ENCODE data around the gene THG1L.

THG1L gene

GRCh38 chr5:157734436-157734835 lies 3.2 kb downstream of the THG1L start:
- H3K9me2 ChIP-seq (replicated peaks; ENCODE audit: low read depth, low read length), result no peaks in the 10 kb centered on the region
- no peak for TF ChIP-seq CTCF (conservative IDR thresholded peaks at IDR 0.05; ENCODE audit: low read length)
- H3K27me3 ChIP-seq (ENCODE audit: insufficient read depth, low read length, poor library complexity, severe bottlenecking), result no peaks in the 10 kb centered on the region
- no peaks in the 10 kb centered on the region for H3K36me3 ChIP-seq (ENCODE audit: insufficient read depth, low read length)
- no peaks in the 10 kb centered on the region for H3K9me3 ChIP-seq (ENCODE audit: insufficient read depth, low read depth, low read length)
- H3K79me2 ChIP-seq (ENCODE audit: insufficient read depth, low read length), result no peaks in the 10 kb centered on the region
- no peaks in the 10 kb centered on the region for H3K4me1 ChIP-seq (ENCODE audit: insufficient read depth, low read length, poor library complexity, severe bottlenecking)
- no peaks in the 10 kb centered on the region for H4K20me1 ChIP-seq (ENCODE audit: insufficient read depth, low read length, poor library complexity, severe bottlenecking)
- no peak overlapping the region for H3K4me3 ChIP-seq (ENCODE audit: low read length, poor library complexity, severe bottlenecking)
- no peak overlapping the region for H2AFZ ChIP-seq (ENCODE audit: low read length)
- H3K9ac ChIP-seq (ENCODE audit: low read depth, low read length, poor library complexity, severe bottlenecking), result no peak overlapping the region
- no peaks in the 10 kb centered on the region for H3F3A ChIP-seq (ENCODE audit: low read depth)
- no peak overlapping the region for H3K4me2 ChIP-seq (ENCODE audit: low read depth, low read length, poor library complexity, severe bottlenecking)

- H2AFZ ChIP-seq (ENCODE audit: low read length), result no peak overlapping the region
- no peaks in the 10 kb centered on the region for H3K27me3 ChIP-seq (ENCODE audit: insufficient read depth, low read length, poor library complexity, severe bottlenecking)
- H3K4me2 ChIP-seq (ENCODE audit: low read depth, low read length, poor library complexity, severe bottlenecking), result no peak overlapping the region
- H3K4me3 ChIP-seq (ENCODE audit: low read length, poor library complexity, severe bottlenecking), result no peak overlapping the region
- H4K20me1 ChIP-seq (ENCODE audit: insufficient read depth, low read length, poor library complexity, severe bottlenecking), result no peaks in the 10 kb centered on the region
- no peaks in the 10 kb centered on the region for H3K9me2 ChIP-seq (replicated peaks; ENCODE audit: low read depth, low read length)
- no peaks in the 10 kb centered on the region for H3K79me2 ChIP-seq (ENCODE audit: insufficient read depth, low read length)
- H3K4me1 ChIP-seq (ENCODE audit: insufficient read depth, low read length, poor library complexity, severe bottlenecking), result no peaks in the 10 kb centered on the region
- H3K36me3 ChIP-seq (ENCODE audit: insufficient read depth, low read length), result no peaks in the 10 kb centered on the region
- no peaks in the 10 kb centered on the region for H3K9me3 ChIP-seq (ENCODE audit: insufficient read depth, low read depth, low read length)
- no peak overlapping the region for H3K9ac ChIP-seq (ENCODE audit: low read depth, low read length, poor library complexity, severe bottlenecking)
- TF ChIP-seq EZH2phosphoT487 (IDR thresholded peaks at IDR 0.05; ENCODE audit: borderline replicate concordance), result no peak
- no peak for TF ChIP-seq CTCF (conservative IDR thresholded peaks at IDR 0.05; ENCODE audit: low read length)
- no peaks in the 10 kb centered on the region for H3F3A ChIP-seq (ENCODE audit: low read depth)
Observed at GRCh38 chr5:157735991-157736390, 4.8 kb downstream of the THG1L start.

GRCh38 chr5:157739388-157740228 lies 8.4 kb downstream of the THG1L start:
- peaks cover 5% of the 10 kb centered on the region for H3K4me1 ChIP-seq (ENCODE audit: insufficient read depth, low read length, poor library complexity, severe bottlenecking)
- H3K4me2 ChIP-seq (ENCODE audit: low read depth, low read length, poor library complexity, severe bottlenecking), result no peak overlapping the region
- no peak overlapping the region for H3K9ac ChIP-seq (ENCODE audit: low read depth, low read length, poor library complexity, severe bottlenecking)
- H4K20me1 ChIP-seq (ENCODE audit: insufficient read depth, low read length, poor library complexity, severe bottlenecking), result no peaks in the 10 kb centered on the region
- H3K36me3 ChIP-seq (ENCODE audit: insufficient read depth, low read length), result no peaks in the 10 kb centered on the region
- TF ChIP-seq CTCF (conservative IDR thresholded peaks at IDR 0.05; ENCODE audit: low read length) (no peak), EZH2phosphoT487 (IDR thresholded peaks at IDR 0.05; ENCODE audit: borderline replicate concordance) (no peak)
- H3K27me3 ChIP-seq (ENCODE audit: insufficient read depth, low read length, poor library complexity, severe bottlenecking), result no peaks in the 10 kb centered on the region
- no peak overlapping the region for H2AFZ ChIP-seq (ENCODE audit: low read length)
- H3K9me3 ChIP-seq (ENCODE audit: insufficient read depth, low read depth, low read length), result no peaks in the 10 kb centered on the region
- no peaks in the 10 kb centered on the region for H3F3A ChIP-seq (ENCODE audit: low read depth)
- peaks cover 6% of the 10 kb centered on the region; the same call in 1 of the 2 replicates for H3K79me2 ChIP-seq (ENCODE audit: insufficient read depth, low read length)
- H3K9me2 ChIP-seq (replicated peaks; ENCODE audit: low read depth, low read length), result no peaks in the 10 kb centered on the region
- no peak overlapping the region for H3K4me3 ChIP-seq (ENCODE audit: low read length, poor library complexity, severe bottlenecking)
